GM23338 (cell line): Measurements from ENCODE around the gene UBTD1.

Experiments used
- CREB1 ChIP-seq: fragments of 250-450 bp; sonication (Bioruptor Pico); IDR thresholded peaks from 2 replicates; pipeline ENCODE4 v1.5.0; 2020; ENCODE audit warnings: low read depth, mild to moderate bottlenecking, moderate library complexity
- EZH2 ChIP-seq: fragments of 200-600 bp; sonication (generic); IDR thresholded peaks from one replicate; pipeline ENCODE4 v1.8.0; 2017; ENCODE audit warnings: antibody characterized with exemption, mild to moderate bottlenecking, low read depth; ENCODE audit not compliant: unreplicated experiment
- EZH2phosphoT487 ChIP-seq: fragments of 200-600 bp; sonication (generic); IDR thresholded peaks from one replicate; pipeline ENCODE4 v1.8.1; 2018; ENCODE audit warnings: antibody characterized with exemption; ENCODE audit not compliant: unreplicated experiment
- POLR2AphosphoS5 ChIP-seq: IDR thresholded peaks from 2 replicates; pipeline ENCODE4 v1.6.1; 2016; ENCODE audit warnings: antibody characterized with exemption, low read depth
- ZNF331 ChIP-seq: fragments of 250-450 bp; sonication (Bioruptor Pico); IDR thresholded peaks from 2 replicates; pipeline ENCODE4 v1.5.0; 2020; ENCODE audit warnings: low read depth, mild to moderate bottlenecking, moderate library complexity
- TF ChIP-seq, protein P1 (sequence below), 2 experiments: fragments of 200-600 bp in 1 of 2; sonication (generic) in 1 of 2; conservative IDR thresholded peaks; 2 replicates each; pipeline versions ENCODE4 v1.5.1 to v1.6.1; 2016 to 2017; ENCODE audit warnings: antibody characterized with exemption in 2 of 2, low read depth in 2 of 2, mild to moderate bottlenecking in 2 of 2, moderate library complexity in 1 of 2
- TF ChIP-seq, protein P2 (sequence below): IDR thresholded peaks from one replicate; pipeline ENCODE4 v1.6.1; 2018; ENCODE audit warnings: antibody characterized with exemption; ENCODE audit not compliant: unreplicated experiment

DNA sequence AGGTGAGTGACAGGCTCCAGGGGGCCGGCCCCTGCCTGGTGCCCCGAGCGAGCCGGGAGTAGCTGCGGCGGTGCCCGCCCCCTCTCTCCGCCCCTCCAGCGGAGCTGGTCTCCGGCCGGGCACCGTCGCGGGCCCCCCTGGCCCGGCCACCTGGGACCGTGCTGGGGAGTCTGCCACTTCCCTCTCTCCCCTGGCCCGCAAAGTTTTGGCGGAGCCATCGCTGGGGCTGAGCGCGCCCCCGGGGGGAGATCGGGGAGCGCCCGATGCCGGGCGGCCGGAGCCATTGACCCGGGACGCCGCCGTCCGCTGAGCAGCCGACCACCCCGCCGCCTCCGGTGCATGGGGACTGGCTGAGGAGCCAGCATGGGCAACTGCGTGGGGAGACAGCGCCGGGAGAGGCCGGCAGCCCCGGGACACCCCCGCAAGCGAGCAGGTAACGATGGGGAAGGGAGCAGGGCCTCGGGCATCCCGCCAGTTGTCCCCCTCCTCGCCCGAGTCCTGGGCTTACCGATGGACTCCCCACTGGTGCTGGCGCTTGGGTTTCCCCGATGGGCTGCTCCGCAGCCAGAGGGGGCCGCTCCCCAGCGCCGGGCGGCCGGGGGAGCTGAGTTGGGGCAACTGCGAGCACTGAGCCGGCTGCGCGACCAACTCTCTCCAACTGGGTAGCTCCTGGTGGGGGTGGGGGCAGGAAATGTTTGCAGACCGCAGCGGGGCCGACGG is at the start of gene UBTD1:
- TF ChIP-seq, protein P1, sequence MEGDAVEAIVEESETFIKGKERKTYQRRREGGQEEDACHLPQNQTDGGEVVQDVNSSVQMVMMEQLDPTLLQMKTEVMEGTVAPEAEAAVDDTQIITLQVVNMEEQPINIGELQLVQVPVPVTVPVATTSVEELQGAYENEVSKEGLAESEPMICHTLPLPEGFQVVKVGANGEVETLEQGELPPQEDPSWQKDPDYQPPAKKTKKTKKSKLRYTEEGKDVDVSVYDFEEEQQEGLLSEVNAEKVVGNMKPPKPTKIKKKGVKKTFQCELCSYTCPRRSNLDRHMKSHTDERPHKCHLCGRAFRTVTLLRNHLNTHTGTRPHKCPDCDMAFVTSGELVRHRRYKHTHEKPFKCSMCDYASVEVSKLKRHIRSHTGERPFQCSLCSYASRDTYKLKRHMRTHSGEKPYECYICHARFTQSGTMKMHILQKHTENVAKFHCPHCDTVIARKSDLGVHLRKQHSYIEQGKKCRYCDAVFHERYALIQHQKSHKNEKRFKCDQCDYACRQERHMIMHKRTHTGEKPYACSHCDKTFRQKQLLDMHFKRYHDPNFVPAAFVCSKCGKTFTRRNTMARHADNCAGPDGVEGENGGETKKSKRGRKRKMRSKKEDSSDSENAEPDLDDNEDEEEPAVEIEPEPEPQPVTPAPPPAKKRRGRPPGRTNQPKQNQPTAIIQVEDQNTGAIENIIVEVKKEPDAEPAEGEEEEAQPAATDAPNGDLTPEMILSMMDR (conservative IDR thresholded peaks at IDR 0.05; ENCODE audit: low read depth in 2 of 2), result no peak
- no peak for TF ChIP-seq EZH2phosphoT487
- TF ChIP-seq EZH2, result no peak
- peak; percentile 44; the same call in 1 of the 2 replicates for TF ChIP-seq POLR2AphosphoS5
- TF ChIP-seq ZNF331 (CRISPR knock-in tag), result no peak
- no peak for TF ChIP-seq CREB1 (CRISPR knock-in tag)
- TF ChIP-seq, protein P2, sequence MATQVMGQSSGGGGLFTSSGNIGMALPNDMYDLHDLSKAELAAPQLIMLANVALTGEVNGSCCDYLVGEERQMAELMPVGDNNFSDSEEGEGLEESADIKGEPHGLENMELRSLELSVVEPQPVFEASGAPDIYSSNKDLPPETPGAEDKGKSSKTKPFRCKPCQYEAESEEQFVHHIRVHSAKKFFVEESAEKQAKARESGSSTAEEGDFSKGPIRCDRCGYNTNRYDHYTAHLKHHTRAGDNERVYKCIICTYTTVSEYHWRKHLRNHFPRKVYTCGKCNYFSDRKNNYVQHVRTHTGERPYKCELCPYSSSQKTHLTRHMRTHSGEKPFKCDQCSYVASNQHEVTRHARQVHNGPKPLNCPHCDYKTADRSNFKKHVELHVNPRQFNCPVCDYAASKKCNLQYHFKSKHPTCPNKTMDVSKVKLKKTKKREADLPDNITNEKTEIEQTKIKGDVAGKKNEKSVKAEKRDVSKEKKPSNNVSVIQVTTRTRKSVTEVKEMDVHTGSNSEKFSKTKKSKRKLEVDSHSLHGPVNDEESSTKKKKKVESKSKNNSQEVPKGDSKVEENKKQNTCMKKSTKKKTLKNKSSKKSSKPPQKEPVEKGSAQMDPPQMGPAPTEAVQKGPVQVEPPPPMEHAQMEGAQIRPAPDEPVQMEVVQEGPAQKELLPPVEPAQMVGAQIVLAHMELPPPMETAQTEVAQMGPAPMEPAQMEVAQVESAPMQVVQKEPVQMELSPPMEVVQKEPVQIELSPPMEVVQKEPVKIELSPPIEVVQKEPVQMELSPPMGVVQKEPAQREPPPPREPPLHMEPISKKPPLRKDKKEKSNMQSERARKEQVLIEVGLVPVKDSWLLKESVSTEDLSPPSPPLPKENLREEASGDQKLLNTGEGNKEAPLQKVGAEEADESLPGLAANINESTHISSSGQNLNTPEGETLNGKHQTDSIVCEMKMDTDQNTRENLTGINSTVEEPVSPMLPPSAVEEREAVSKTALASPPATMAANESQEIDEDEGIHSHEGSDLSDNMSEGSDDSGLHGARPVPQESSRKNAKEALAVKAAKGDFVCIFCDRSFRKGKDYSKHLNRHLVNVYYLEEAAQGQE, result no peak
